Inflammatory macrophage (primary cell): ENCODE results near the gene S100A13.
A peak's percentile ranks its signal among the peaks of the same experiment; 100 is the strongest.
"Not testable (repeated sequence)": the region's sequence is repeated elsewhere in the genome, so short reads cannot be mapped to it uniquely, and the experiment has no call there.

Source experiments
- DNase-seq, 2 donors: peaks; one replicate each; pipeline ENCODE4 v3.0.0-alpha.2; 2020 to 2022
- total RNA-seq, 18 experiments: gene quantifications; one replicate each; lab custom pipeline; 2026; ENCODE audit warnings: mixed read lengths in 6 of 18, inconsistent platforms in 2 of 18; lab: John Stamatoyannopoulos, UW

The S100A13 gene
- total RNA-seq = 1.0 to 7.0 (median 2.6) reads per million in 18 experiments

DNA sequence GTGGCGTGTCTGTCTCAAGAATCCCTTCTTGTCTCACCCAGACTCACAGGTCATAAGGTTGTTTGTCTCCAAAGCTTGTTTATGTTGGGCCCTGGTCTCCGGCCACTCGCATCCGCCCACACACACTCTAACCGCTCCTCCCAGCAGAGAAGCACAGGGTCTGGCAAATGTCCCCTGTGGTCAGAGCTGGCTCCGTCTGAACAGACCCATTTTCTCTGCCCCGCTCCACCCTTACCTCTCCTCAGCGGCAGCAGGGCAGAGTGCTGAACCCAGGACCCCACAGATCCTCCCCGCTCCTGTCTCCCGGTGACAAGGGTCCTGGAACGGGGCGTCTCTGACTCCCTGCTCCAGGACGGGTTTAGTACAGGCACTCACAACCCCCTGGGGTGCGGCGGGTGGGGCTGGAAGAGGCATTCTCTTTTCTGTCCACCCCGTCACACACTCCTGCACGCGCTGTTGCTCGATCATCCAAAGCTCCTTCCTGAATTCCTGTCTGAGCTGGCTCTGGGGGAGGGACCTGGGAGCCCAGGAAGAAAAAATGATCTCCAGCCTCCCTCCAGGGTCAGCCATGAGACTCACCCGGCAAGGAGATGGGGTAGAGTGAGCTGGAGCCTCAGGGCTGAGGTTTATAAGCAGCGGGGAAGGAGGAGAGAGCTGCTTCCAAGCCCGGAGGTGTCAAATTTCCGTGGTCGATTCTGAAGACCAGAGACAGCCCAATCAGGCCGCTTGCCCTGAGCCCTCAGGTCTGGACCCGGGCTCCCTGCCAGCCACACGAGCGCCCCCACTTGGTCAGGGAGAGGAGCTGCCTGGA, at the start of gene S100A13:
Gene S100A13 (minus strand): TSS at position 602 of the 811 bp plus-strand sequence. CDS start 1,033 bp downstream, outside the sequence.
- DNase-seq = peak in 1 of 2 donors; percentile 51

DNA sequence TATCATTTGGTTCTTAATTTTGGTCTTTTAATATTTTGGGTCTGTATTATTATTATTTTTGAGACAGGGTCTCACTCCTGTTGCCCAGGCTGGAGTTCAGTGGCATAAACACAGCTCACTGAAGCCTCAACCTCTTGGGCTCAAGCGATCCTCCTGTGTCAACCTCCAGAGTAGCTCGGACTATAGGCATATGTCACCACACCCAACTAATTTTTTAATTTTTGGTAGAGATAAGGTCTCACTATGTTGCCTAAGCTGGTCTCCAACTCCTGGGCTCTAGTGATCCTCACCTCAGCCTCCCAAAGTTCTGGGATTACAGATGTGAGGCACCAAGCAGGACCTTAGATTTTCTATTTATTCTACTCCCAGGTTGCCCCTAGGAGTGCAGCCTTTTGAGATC, 46.2 kb upstream of the S100A13 start:
- DNase-seq = no peak

DNA sequence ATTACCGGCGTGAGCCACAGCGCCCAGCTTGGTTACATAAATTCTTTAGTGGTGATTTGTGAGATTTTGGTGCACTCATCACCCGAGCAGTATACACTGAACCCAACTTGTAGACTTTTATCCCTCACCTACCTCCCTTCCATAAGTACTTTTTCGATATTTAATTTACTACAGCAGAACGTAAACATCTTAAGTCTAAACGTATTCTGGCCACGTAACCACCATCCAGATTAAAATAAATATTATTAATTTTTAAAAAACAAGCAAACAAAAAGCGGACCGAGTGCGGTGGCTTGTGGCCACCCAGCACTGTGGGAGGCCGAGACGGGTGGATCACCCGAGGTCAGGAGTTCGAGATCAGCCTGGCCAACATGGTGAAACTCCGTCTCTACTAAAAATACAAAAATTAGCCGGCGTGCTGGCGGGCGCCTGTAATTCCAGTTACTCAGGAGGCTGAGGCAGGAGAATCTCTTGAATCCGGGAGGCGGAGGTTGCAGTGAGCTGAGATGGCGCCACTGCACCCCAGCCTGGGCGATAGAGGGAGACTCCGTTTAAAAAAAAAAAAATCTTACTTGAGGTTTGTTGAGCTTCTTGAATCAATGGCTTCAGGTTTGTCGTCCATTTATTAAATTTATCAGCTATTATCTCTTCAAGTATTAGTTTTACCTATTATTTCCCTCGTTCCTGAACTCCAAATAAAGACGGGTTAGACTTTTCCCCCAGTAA, 44.5 kb upstream of the S100A13 start:
- peak; percentile 49 to 50 for DNase-seq

DNA sequence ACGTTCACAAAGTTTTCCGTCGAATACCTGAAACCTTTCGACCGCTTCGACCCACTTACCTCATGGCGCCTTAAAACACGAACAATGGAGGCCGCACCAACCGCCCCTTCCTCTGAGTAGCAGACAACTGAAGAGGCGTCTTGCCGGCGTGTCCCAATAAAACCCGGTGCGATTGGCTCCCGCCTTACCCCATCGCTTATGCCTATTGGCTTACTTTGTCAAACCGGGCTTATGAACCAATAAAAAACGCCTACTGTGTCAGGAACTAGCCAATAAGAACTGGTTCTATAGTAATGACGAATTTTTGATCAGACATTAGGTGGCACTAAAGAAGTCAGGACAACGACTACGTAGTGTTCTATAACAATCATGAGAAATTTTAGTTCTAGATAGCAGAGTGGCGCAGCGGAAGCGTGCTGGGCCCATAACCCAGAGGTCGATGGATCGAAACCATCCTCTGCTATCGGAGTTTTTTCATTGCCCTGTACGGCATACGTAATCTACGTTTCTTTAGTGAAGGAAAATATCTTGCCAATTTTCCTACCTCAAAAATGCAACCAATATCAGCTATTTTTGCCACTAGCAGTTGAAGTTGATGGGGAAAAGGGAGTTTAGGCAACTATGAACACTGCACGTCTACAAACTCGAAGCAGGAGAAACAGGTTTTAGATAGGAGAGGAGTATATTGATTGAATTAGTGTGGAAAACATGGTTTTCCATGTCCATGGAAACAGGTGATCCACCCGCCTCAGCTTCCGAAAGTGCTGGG, 43.7 kb upstream of the S100A13 start, which contains the start of gene ILF2:
Gene ILF2 (minus strand): TSS at position 135 of the 769 bp plus-strand sequence. CDS start 71 bp downstream, at position 64.
- DNase-seq = peak; percentile 99 to 100

DNA sequence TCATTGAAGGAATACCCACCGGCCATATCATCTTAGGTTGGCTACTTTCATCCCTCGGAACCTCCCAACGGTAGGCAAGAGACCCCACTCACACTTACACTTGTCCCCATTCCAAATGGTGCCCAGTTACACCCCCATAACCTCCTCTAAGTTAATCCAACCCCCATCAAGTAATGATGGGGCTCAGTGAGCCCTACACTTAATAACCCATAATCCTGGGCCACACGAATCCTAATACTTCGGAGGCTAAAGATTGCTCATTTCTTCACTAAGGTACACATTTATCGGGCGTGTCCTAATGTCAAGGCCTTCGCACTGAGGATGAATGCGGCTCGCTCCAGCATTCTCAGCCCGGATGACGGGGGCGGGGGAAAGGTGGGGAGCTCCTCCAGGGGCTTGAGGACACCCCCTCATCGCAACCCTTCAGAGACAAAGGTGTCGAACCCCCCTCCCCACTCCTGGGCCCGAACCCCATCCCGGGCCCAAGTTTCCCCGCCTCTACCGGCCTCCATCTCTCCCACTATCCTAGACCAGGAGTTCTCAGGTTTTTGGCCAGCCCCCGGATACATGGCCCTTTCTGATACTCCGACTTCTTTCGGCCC, 43.1 kb upstream of the S100A13 start:
- no peak for DNase-seq

DNA sequence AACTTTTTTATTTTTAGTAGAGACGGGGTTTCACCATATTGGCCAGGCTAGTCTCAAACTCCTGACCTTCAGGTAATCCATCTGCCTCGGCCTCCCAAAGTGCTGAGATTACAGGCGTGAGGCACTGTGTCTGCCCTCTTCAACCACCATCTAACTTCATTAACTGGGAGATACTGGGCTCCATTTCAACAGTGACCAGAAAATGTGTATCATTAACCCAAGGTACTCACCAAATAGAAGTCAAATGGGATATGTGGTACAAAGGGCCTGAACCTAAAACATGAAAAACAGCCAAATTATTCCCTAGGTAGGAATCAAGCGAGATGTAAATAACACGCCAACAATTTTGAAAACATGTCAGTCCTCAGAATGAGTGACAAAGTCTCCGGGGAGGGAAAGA, 42.3 kb upstream of the S100A13 start:
- DNase-seq = no peak

DNA sequence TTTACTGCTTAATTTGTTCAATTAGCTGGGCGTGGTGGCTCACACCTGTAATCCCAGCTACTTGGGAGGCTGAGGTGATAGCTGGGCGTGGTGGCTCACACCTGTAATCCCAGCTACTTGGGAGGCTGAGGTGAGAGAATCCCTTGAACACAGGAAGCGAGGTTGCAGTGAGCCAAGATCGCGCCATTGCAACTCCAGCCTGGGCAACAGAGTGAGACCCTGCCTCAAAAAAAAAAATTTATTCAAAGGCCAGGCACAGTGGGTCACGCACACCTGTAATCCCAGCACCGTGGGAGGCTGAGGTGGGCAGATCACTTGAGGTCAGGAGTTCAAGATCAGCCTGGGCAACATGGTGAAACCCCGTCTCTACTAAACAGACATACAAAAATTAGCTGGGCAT, 41.4 kb upstream of the S100A13 start:
- DNase-seq = not testable (repeated sequence)

DNA sequence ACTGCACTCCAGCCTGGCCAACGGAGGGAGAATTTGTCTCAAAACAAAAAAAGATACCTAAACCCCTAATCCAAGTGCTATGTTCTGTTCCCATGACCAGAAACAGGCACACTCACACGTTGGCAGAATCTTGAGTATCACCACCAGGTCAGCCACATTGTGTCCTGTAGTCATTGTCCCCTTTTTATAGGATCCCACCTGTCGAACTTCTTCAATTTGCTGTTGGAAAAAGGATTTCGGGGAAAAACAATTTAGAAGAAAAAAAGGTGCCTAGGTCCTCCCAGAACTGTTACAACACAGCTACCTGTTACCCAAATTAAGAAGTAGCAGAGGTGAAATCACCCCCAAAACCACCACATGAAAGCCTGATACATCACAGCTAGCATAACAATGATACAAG, 40.1 kb upstream of the S100A13 start:
- DNase-seq = no peak

DNA sequence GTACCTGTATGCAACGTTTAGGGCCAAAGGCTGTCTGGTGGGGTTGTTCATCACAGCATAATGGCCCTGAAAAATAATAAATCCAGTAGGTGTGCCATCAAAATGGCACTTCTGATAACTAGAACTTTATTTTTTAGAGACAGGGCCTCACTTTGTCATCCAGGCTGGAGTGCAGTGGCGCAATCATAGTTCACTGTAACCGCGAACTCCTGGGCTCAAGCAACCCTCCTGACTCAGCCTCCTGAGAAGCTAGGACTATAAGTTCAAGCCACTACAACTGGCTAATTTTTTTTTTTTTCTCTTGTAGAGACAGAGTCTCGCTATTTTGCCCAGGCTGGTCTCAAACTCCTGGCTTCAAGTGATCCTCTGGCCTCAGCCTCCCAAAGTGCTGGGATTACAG, 35.9 kb upstream of the S100A13 start:
- DNase-seq = no peak

DNA sequence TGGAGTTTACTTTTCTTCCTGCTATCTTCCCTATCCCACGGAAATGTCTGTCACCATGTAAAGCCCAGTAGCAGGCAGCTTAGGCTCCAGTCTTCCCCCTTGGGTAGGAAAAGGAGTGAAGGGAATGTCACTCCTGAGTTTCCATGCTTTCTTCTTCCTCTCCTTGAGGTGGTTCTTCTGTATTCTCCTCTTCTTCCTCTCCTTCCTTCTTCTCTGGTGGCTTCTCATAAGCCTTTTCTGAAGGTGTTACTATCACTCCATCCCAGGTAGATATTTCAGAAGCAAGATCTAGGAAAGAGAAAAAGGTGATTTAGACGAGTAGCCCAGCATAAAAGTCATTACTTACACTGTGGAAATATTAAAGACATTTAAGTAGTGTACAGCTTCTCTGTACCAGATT, 35.0 kb upstream of the S100A13 start:
- no peak for DNase-seq

DNA sequence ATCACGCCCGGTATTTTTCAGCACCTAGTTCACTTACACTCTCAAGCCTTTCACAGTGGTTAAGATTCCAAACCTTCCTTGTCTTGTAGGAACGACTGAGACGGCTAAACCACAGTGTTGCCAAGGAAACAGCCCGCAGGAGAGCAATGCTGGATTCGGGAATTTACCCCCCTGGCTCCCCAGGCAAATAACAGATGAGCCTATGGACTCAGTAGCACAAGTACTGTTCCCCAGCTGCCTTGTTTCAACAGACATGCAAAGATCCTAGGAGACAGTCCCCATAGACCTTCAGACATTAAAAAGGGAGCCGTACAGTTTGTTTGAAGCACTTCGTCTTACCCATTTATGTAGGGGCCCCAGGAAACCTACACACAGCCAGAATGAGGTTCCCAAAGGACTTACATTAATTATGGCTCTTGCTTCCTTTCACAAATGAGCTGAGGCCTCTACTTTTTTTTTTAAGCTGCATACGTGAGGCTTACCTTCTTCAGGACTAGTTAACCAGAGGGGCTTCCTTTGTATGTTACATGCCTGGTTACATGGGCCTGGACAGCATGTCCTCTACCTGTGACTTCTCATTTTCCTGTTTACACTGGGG, 33.9 kb upstream of the S100A13 start:
- DNase-seq = no peak

DNA sequence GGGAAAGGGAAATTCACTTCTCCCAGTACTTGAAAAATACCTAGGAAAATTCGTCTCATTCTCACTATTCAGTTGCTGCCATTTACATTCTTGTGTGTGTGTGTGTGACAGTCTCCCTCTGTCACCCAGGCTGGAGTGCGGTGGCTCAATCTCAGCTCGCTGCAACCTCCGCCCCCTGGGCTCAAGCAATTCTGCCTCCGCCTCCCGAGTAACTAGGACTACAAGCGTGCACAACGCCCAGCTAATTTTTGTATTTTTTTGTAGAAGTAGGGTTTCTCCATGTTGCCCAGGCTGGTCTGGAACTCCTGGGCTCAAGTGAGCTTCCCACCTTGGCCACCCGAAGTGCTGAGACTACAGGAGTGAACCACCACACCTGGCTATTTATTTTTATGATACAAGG, 32.4 kb upstream of the S100A13 start:
- DNase-seq = no peak

DNA sequence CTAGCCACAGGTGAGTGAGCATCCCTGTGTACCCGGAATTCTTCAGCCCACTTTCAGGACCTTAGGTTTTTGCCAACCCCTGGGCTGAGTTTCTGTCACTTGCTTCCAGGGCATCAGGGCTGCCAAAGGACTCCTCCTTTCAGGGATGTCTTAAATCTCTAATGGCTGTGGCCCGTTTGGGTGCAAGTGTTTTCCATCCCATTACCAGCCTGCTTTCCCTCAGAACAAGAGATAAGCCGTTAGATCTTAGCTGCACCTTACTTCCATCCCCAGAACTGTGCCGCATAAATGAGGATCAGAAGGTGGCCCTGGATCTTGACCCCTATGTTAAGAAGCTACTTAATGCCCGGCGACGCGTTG, 31.9 kb upstream of the S100A13 start:
- DNase-seq = no peak

DNA sequence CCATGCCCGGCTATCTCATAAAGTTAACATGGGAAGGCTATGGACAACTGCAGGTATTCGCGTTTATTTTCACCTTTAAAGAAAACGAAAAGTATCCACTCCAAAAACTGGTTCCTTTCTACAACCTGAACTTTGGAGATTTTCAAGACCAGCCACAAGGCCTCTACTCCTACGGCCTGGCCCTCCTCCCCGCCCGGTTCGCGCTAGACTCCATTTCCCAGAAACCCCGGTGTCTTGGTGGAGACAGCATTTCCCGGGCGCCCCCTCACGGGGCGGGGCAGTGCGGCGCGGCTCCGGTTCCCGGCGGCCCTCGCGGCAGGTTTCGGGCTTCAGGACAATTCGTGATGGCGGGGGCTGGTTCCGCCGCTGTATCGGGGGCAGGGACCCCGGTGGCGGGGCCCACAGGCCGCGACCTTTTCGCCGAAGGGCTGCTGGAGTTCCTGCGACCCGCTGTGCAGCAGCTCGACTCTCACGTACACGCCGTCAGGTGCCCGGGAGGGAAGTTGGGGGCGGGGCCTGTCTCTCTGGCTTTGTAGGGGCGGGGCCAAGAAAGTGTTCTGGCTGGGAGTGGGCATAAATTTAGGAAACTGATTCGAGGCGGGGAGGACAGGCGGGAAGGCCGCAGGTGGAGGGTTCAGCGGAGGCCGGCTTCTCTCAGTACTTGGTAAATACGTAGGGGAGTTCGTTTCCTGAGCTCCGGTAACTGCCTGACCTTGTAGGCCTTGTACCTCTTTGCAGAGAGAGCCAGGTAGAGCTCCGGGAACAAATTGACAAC, 31.3 kb upstream of the S100A13 start, which contains the start of gene SNAPIN:
Gene SNAPIN (plus strand): TSS at position 304 of the 775 bp plus-strand sequence. CDS start 41 bp downstream, at position 345.
- DNase-seq = peak; percentile 91 to 94

DNA sequence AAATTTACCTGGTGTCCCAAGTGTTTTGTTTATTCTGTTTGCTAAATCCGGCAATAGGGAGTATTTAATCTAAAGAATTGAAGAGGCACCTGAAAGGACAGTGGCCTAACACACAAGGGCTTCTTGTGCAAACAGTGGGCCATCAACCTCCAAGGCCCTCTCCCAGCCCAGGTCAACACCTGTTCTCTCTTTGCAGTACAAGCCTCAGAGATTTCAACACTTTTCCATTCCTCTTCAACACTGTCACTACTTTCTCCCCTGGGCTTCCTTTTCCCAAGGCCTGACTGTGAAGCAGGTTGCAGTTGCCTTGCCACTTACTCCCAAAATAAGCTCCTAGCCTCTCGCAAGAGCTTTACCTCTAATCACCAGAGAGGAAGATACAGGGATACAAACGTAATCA, 28.0 kb upstream of the S100A13 start:
- no peak for DNase-seq

DNA sequence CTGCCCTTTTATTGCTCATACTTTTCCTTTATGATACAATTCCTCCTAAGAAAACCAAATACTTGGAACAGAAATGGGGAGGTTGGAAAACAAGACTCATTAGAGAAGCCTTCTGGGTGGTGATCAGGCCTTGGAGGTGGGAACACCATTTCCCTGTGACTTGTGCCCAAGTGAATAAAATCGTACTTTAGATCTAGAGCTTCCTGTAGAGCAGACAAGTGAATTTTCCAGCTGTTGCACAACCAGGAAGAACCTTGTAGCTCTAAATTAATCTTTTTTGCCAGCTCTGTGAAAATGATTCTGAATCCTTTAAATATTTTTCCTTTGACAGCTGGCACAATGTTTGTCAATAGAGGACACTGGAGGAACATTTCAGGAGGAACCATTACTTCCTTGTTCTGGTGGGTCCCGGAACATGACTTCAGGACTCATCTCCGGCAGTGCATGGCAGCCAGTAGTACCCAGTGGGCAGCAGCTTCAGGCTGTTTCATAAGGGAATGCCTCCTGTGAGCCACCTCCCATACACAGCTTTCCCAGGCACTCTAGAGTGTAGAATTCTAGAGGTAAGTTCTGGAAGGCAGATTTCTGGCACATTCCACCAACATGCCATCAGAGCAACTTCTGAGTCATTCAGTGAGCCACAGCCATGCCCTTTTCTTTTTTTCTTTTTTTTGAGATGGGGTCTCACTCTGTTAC, 25.6 kb upstream of the S100A13 start:
- DNase-seq = peak; percentile 55 to 81

DNA sequence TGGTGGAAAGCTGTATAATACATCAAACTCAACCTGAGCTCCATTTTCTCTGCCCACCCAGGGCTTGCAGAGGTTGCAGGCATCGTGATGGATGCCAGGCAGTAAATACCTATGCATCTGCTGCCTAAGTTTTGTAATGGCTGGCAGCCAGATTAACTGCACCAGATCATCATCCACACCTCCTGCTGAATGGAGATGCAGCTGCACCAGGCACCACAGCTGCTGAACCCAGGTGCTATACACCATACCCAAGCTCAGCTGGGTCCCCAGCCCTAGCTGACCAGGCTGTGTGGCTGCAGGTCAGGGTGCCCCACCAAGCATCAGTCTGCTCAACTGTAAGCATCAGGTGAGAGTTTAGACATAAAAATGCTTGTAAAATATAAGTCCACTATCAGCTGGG, 24.5 kb upstream of the S100A13 start:
- no peak for DNase-seq

DNA sequence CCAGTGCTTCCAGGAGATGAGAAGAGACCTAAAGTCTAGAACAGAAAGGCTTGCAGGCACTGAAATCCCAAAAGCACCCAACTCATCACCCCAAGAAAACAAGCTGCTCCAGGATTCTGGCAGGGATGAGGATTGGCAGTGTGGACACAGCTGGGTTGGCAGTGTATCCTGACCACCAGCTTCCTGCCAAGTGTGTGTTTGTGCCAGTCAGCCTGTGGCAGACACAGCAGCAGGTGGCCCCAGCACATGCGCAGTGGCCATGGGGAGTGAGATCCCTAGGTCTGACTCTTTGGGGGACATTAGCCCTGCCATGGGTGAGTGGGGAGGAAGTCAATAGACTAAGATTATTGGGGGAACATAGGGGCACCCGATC, 22.5 kb upstream of the S100A13 start:
- DNase-seq = no peak

DNA sequence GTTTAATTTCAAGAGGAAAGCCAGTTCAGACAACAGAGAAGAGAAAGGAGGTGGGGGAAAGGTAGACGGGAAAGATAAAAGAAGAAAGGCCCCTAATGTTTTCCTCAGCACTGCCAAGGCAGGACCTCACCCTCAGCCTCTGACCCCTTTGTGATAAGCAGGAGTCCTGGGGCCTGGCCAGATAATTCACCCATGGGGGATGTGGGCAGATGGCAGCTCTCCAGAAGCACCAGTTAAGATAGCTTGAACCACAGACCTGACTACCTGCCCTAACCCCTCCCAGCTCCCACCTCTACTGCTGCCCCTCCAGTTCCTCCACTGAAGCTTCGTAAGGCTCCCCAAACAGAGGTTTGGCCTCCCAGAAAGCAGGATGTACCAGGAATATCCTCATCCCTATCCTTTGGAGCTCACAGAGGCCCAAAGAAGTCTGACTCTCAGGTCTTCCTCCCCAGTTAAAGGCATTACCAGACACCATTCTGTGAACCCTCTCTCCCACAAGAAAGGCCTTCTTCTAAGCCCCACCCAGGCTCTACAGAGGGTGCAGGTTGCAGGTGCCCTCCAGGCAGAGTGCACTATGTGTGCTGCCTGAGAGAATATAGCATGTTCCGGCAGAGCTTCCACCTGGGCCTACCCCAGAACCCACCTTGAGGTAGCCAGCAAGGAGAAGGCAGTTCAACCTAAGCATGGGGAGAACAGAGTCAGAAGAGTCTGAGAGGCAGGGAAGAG, 22.0 kb upstream of the S100A13 start:
- no peak for DNase-seq
